ENCODE measurements around the gene MOG. TPM values are rescaled to one million over a fixed set of nuclear protein-coding genes. Genes with fewer than 3 reads are reported as not detected.
"Not testable (repeated sequence)": the region's sequence is repeated elsewhere in the genome, so short reads cannot be mapped to it uniquely, and the experiment has no call there.

MOG gene
- total RNA-seq, 2 experiments from 2014 or later = not detected

DNA sequence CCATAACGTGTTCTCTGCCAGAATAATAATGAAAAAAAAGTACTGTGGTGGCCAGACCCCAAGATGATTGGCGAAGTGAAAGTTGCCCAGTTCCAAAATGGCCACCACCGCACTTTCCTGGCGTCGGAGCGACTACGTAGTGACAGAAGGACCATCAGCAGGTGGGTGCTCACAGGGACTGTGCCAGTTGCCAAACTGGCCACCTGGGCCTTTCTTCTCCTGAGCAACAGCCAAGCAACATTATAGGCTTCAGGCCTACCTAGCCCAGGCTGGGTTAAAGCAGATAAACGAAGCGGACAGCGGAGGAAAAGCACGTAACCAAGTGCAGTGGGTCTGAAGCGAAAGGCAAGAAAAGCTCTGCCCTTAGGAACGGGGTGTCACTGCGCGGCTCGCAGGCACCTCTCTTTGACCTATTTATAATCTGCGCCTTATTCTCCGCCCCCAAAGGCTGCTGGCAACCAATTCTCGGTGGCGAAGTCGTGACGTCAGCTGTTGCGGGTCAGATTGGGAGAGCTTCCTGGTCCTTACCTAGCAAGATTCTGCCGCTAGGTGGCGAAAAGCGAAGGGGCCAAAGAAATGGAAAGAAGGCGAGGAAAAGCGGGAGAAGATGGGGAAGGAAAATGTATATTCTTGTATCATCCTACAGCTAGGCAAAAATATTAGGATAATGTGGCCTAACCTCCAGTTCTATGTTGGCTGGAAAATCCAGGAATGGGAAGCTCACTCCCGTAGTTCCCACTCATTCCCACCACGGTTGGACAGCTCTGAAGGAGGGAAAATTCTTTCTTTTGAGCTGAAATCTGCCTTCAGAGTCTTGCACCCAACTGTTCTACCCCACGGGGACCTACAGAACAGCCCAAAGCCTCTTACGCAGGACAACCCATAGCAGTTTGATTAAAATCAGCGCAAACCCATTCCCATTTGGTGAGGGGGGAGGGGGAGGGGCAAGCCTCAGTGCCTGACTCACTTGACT is 6.9 kb upstream of the MOG start:
- Mint-ChIP-seq H3K27me3 (peaks cover under 1% of the 10 kb centered on the region), H3K36me3 (no peaks in the 10 kb centered on the region), H3K9me3 (ENCODE audit: low read depth) (no peaks in the 10 kb centered on the region), H3K4me1 (peaks cover 11% of the 10 kb centered on the region), H3K4me3 (peak overlapping the region; percentile 90), H3K27ac (peak overlapping the region; percentile 99)
- DNase-seq (peak; percentile 99), ATAC-seq (peak; percentile 97)
- CTCF ChIA-PET = interaction anchor here (0.6 to 8.3 kb wide), 44 partner anchors 8 to 566 kb away, joined by 3 to 117 read pairs (median 4); partner anchors contain the start of genes GABBR1, POLR1H, TRIM26 and ZFP57

DNA sequence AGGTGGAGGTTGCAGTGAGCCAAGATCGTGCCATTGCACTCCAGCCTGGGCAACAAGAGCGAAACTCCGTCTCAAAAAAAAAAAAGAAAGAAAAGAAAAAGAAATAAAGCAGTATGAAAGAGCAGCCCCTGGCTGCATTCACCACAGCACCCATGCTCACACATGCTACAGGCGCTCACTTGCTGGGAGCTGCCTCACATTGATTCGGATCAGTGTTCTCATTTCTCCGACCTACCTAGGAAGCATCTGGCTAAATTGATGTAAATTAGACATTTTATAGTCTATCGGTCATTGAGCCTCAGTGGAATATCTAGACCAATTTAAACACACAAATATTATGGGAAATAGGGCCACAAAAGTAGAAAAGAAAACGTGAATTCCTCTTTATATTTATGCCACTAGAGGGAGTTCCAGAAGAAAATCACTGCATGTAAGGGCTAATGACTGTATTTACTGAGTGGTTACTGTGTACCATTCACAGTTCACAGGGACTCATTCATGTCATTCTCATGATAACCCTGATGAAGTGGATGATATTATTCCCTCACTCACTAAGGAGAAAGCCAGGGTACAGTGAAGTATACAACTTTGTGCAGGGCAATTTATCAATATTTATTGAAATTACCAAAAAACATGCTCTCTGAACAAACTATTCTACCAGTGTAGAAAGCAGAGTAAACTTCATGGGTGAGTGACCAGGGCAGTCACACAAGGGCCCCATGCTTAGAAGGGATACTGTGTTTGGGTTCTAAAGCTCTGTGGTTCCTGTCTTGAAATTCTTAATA is 5.3 kb upstream of the MOG start:
- CTCF ChIA-PET = interaction anchor here (0.6 to 8.3 kb wide), 21 partner anchors 11 to 324 kb away, joined by 3 to 117 read pairs (median 8); no protein-coding TSS in a partner anchor
- H3K36me3 Mint-ChIP-seq = no peaks in the 10 kb centered on the region
- peaks cover 8% of the 10 kb centered on the region for H3K27me3 Mint-ChIP-seq
- H3K4me1 Mint-ChIP-seq = peaks cover 11% of the 10 kb centered on the region
- no peak overlapping the region for H3K27ac Mint-ChIP-seq
- no peak for DNase-seq
- no peak for ATAC-seq
- no peak overlapping the region for H3K4me3 Mint-ChIP-seq
- no peaks in the 10 kb centered on the region for H3K9me3 Mint-ChIP-seq (ENCODE audit: low read depth)

DNA sequence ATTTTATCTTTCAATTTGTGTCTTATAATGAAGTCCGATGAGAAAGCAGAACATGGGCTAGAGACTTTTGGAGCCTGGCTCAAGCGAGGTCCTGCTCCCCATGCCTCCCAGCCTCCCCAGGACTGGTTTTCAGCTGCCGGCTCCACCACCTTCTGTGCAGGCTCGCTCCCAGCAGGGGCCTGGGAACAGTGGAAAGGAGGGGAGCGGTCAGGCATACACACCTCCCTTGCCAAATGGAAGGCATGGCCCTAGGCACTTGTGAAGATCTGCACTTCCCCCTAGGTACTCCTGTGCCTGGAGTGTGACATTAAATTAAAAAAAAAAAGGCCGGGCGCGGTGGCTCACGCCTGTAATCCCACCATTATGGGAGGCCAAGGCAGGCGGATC is 4.7 kb upstream of the MOG start:
- no peaks in the 10 kb centered on the region for H3K9me3 Mint-ChIP-seq (ENCODE audit: low read depth)
- ATAC-seq (no peak), DNase-seq (no peak)
- no peaks in the 10 kb centered on the region for H3K36me3 Mint-ChIP-seq
- H3K4me3 Mint-ChIP-seq = no peak overlapping the region
- CTCF ChIA-PET = interaction anchor here (0.8 to 6.6 kb wide), 13 partner anchors 11 to 323 kb away, joined by 3 to 117 read pairs (median 14); partner anchors contain the start of gene ZFP57
- H3K27me3 Mint-ChIP-seq = peaks cover 8% of the 10 kb centered on the region
- H3K27ac Mint-ChIP-seq = no peak overlapping the region
- H3K4me1 Mint-ChIP-seq = peaks cover 11% of the 10 kb centered on the region

DNA sequence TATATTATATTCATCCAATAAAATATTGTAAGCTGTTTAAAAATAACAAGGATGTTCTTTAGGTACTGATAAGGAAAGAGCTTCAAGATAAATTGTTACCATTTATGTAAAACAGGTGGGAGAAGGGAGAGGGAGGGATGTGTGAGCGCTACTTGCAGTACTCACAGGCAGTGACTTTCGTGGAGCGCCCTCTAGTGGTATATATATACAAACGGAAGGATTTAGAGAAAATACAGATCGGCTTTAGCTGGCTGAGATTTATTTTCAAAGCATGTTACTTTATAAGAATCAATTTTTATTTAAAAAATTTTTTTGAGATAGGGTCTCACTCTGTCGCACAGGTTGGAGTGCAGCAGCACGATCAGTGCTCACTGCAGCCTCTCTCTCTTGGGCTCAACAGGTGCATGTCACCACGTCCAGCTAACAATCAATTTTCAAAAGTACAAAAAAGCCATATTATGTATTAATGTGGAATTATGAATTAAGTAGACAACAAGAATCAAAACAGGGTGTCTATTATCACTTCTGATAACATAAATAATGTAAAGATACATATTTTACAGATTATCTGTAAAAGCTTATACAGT is 3.3 kb upstream of the MOG start:
- Mint-ChIP-seq H3K4me1 (peaks cover 11% of the 10 kb centered on the region), H3K4me3 (no peak overlapping the region), H3K27me3 (peaks cover 13% of the 10 kb centered on the region), H3K27ac (no peak overlapping the region), H3K36me3 (no peaks in the 10 kb centered on the region), H3K9me3 (ENCODE audit: low read depth) (no peaks in the 10 kb centered on the region)
- CTCF ChIA-PET = interaction anchor here (0.6 to 6.6 kb wide), 43 partner anchors 9 to 725 kb away, joined by 3 to 117 read pairs (median 5); partner anchors contain the start of genes GABBR1 and ZFP57
- ATAC-seq (no peak), DNase-seq (peak; percentile 53)

DNA sequence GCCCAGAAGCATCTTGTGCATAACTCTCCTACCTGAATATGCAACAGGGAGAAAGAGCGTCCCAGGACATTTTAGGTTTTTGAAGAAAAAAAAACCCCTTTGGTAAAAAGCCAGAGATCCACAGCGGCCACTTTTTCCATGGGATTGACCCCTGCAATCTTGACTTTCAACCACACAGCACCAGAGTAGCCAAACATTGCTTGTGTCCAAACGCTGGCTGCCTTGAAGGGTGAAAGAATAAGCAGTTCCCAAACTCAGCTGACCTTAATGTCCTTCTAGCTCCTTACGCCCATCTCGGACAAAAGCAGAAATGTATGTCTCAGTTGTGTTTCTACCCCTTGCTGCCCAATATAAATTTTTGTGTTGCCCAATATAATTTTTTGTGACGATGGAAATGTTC is 1.2 kb upstream of the MOG start:
- DNase-seq (no peak), ATAC-seq (no peak)
- Mint-ChIP-seq H3K27me3 (peaks cover 14% of the 10 kb centered on the region), H3K9me3 (ENCODE audit: low read depth) (no peaks in the 10 kb centered on the region), H3K4me3 (no peak overlapping the region), H3K4me1 (peaks cover 1% of the 10 kb centered on the region), H3K27ac (no peak overlapping the region), H3K36me3 (no peaks in the 10 kb centered on the region)
- CTCF ChIA-PET = interaction anchor here (3.1 to 4.2 kb wide), 2 partner anchors 16 to 121 kb away, joined by 7 to 28 read pairs; no protein-coding TSS in a partner anchor

DNA sequence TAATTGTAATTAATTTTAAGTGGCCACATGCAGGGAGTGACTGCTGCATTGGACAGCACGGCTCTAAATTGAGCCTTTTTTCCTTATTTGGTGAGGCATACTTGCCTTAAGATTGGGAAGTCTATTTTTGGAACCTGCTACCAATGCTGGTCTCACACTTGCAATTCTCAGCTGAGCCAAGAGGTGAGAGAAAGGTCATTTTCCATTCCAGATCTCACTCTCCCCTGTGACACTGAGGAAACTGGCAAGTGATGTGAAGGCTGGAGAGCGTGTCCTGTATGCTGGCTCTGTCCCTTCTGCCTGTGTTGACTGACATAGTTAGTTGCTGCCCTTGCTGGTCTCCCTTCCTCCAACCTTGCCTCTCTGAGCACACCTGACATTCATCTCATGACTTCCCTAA is 735 bp upstream of the MOG start:
- no peaks in the 10 kb centered on the region for H3K36me3 Mint-ChIP-seq
- no peak overlapping the region for H3K27ac Mint-ChIP-seq
- H3K4me1 Mint-ChIP-seq = peaks cover 1% of the 10 kb centered on the region
- H3K9me3 Mint-ChIP-seq (ENCODE audit: low read depth) = no peaks in the 10 kb centered on the region
- CTCF ChIA-PET = interaction anchor here (1.1 kb wide), 1 partner anchor 8 kb away, joined by 3 read pairs; no protein-coding TSS in a partner anchor
- peaks cover 18% of the 10 kb centered on the region for H3K27me3 Mint-ChIP-seq
- ATAC-seq = no peak
- H3K4me3 Mint-ChIP-seq = no peak overlapping the region
- DNase-seq = no peak

DNA sequence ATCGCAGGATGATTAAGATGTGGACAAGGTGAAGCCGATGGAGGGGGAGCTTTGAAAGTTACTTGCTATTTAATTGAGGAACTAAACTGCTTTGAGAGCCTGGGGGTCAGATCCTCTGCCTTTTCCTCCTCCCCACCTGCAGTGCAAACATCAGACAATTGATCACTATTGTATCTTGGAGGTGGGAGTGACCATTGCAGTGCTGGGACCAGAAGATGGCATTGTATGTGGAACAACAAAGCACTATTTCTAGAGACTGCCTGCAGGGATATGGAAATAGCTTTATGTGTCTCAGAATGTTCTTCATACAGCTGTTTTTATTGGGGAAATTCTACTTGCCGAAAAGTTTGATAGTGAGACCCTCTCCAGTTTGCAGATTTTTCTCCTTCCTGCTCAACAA is 4.2 kb downstream of the MOG start:
- no peaks in the 10 kb centered on the region for H3K9me3 Mint-ChIP-seq (ENCODE audit: low read depth)
- CTCF ChIA-PET = interaction anchor here (0.6 to 8.3 kb wide), 2 partner anchors 9 to 74 kb away, joined by 3 to 117 read pairs; no protein-coding TSS in a partner anchor
- no peaks in the 10 kb centered on the region for H3K36me3 Mint-ChIP-seq
- ATAC-seq (no peak), DNase-seq (no peak)
- no peak overlapping the region for H3K4me3 Mint-ChIP-seq
- H3K27ac Mint-ChIP-seq = no peak overlapping the region
- H3K27me3 Mint-ChIP-seq = peaks cover 27% of the 10 kb centered on the region
- H3K4me1 Mint-ChIP-seq = no peaks in the 10 kb centered on the region

DNA sequence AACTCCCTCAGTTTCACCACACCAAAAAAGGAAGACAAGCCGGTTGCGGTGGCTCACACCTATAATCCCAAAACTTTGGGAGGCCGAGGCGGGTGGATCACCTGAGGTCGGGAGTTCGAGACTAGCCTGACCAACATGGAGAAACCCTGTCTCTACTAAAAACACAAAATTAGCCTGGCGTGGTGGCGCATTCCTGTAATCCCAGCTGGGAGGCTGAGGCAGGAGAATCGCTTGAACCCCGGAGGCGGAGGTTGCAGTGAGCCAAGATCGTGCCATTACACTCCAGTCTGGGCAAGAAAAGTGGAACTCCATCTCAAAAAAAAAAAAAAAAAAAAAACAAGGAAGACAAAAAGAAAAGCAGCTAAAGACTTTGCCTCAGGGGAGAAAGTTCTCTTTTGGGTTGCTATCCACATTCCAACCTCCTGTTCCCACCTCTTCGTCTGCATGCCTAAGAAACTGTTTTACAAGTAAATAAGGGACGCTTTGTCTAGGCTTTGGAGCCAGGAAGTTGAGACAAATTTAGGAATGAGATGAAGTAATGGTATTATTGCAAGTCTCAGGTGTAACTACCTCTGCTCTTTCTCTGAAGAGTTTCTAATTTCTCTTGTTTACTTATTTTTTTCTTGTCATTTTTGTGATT is 4.7 kb downstream of the MOG start:
- not testable (repeated sequence) for H3K27ac Mint-ChIP-seq; H3K4me3 Mint-ChIP-seq; ATAC-seq; H3K9me3 Mint-ChIP-seq (ENCODE audit: low read depth); H3K4me1 Mint-ChIP-seq; H3K36me3 Mint-ChIP-seq; DNase-seq
- peaks cover 25% of the 10 kb centered on the region for H3K27me3 Mint-ChIP-seq
- CTCF ChIA-PET = interaction anchor here (0.6 to 8.3 kb wide), 2 partner anchors 9 to 75 kb away, joined by 3 to 117 read pairs; no protein-coding TSS in a partner anchor

DNA sequence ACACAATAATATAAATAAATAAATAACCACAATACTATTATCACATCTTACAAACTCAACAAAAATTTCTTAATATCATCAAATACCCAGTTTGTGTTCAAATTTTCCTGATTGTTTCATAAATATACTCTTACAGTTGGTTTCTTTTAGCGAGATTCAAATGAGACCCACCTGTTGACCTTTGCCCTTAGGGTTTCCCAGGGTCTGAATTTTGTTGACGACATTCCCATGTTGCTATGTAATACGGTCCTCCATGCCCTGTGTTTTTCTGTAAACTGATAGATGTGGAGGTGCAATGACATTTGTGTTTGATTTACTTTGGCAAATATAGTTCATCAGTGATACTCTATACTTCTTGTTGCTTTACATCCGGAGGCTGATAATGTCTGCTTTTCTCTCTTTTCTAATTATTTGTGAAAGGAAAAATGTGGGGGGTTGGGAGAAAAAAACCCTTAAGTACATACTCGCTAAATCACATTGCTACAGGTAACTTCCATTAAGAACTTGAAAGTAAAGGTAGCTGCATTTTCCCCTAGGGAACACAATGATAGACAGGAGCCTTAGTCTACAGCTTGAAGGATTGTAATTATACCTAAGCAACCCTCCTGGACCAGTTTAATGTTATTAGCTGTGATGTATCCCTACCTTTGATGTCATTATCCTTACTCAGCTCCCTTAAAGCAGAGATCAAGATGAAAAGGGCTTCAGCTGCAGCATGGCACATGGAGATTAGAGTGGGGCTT is 6.6 kb downstream of the MOG start:
- Mint-ChIP-seq H3K9me3 (ENCODE audit: low read depth) (no peaks in the 10 kb centered on the region), H3K4me1 (no peaks in the 10 kb centered on the region), H3K36me3 (no peaks in the 10 kb centered on the region), H3K4me3 (no peak overlapping the region), H3K27ac (no peak overlapping the region), H3K27me3 (peaks cover 21% of the 10 kb centered on the region)
- DNase-seq = no peak
- CTCF ChIA-PET = interaction anchor here (0.7 to 8.3 kb wide), 5 partner anchors 11 to 65 kb away, joined by 3 to 117 read pairs (median 3); no protein-coding TSS in a partner anchor
- ATAC-seq = no peak

DNA sequence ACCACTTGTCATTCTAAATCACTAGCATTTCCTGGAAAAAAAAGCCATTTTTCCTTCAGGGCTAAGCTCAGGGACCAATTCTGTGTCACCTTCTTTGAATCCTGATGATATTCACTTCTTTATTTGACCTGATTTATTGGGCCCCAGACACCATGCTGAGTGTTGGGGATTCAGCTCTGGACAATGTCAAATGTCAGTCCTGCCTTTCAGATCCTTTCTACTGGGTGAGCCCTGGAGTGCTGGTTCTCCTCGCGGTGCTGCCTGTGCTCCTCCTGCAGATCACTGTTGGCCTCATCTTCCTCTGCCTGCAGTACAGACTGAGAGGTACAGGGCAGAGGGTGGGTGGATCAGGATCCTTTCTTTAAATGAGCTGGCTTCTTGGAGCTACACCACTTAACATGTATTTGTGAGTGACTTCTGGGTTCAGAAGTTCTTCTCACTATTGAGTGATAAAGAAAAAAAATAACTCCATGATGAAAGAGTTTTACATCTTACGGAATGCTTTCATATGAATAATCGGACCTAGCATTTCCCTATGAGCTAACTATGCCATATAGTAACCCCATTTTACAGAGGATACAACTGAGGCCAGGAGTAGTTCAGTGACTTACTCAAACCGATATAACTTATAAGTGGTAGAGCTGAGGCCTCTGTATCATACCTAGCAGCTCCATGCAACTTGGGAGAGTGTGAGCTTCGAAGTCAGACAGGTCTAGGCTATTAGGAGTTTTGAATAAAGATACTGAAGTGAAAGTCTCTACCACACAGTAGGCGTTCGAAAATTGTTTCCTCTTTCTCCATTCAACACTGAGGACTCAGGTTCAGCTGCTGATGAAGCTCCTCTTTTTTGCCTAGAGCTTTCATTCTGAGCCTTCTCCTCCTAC is 9.3 kb downstream of the MOG start:
- H3K27me3 Mint-ChIP-seq = peaks cover 17% of the 10 kb centered on the region

DNA sequence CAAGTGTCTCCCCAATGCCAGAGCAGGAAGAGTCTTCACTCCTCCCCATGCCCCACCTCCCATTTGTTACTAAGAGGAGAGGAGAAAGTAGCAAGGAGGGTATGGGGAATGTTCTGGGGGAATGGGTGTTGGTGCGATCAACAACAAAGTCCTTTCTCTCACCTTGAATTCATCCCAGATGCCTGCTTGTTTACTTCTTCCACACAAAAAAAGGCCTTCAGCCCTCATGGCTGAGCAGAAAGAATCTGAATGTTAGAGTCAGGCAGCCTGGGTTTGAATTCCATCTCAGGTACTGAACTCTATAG is 9.9 kb downstream of the MOG start:
- Mint-ChIP-seq H3K27ac (no peak overlapping the region), H3K36me3 (peaks cover 1% of the 10 kb centered on the region), H3K9me3 (ENCODE audit: low read depth) (no peaks in the 10 kb centered on the region), H3K4me3 (no peak overlapping the region), H3K4me1 (no peaks in the 10 kb centered on the region), H3K27me3 (peaks cover 14% of the 10 kb centered on the region)
- no peak for DNase-seq
- no peak for ATAC-seq
- CTCF ChIA-PET = interaction anchor here (1.0 to 8.3 kb wide), 2 partner anchors 15 to 346 kb away, joined by 3 to 117 read pairs; no protein-coding TSS in a partner anchor

More for the DNA sequence above, 9.3 kb downstream of the MOG start:
- no peaks in the 10 kb centered on the region for H3K4me1 Mint-ChIP-seq
- CTCF ChIA-PET = interaction anchor here (1.0 to 8.3 kb wide), 3 partner anchors 14 to 347 kb away, joined by 3 to 117 read pairs (median 3); no protein-coding TSS in a partner anchor
- DNase-seq (no peak), ATAC-seq (no peak)
- no peaks in the 10 kb centered on the region for H3K36me3 Mint-ChIP-seq
- no peak overlapping the region for H3K27ac Mint-ChIP-seq
- no peak overlapping the region for H3K4me3 Mint-ChIP-seq
- no peaks in the 10 kb centered on the region for H3K9me3 Mint-ChIP-seq (ENCODE audit: low read depth)
